Kasumi-1 (cell line): ENCODE data around the gene MOG.

Experiments
- DNase-seq, 2 experiments: peaks; one replicate each; lab custom pipeline; 2025; lab: John Stamatoyannopoulos, UW

The MOG gene

DNA sequence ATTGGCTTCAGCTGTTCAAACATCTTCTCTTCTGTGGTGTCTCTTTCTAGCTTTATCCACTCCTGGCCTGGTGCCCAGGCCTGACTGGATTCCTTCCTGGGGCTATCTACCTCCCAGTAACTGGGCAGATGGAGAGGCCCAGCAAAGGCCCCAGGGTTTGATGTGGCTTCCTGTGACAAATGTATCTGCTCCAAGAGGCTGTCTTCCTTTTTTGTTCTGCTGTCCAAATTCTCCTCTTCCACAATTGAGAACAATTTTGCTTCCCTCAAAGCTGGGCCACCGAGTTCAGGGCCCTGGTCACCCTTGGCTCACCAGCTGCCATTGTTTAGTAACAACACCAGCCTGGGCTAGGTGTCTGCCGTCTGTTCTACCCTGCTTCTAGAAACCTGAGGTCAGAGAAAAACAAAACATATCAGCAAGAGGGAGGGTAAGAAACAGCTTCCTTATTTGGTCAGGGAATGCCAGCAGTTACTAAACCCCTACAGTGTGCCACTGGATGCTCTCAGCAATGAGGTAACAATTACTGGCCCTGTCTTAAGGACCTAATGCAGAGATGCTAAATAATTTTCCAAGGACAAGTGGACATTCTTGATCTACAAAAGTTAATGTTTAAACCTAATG lies 20.2 kb downstream of the MOG start:
- peak; percentile 30 to 31 for DNase-seq

- no peak for DNase-seq
Measured at GRCh38 chr6:29678114-29678513, 21.2 kb downstream of the MOG start.

GRCh38 chr6:29679962-29680361 lies 23.1 kb downstream of the MOG start:
- DNase-seq: no peak

DNA sequence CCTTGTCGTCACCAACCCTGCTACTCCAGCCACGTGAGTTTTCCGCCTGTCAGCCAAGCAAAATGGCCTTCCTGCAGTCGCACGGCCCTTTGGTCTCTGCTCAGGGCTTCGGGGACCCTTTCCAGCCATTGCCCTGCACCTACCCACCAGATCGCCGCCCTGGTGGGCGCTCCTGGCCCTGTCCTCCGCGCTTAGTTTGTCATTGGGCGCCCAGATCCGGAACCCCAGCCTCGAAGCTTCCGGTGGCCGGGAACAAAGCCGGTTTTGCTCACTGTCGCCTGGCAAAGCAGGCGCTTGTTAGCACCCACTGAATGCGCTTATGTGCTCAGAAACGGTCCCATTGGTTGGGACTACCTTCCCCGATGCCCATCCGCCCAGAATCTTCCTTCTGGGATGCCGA lies 23.5 kb downstream of the MOG start:
- no peak for DNase-seq

DNA sequence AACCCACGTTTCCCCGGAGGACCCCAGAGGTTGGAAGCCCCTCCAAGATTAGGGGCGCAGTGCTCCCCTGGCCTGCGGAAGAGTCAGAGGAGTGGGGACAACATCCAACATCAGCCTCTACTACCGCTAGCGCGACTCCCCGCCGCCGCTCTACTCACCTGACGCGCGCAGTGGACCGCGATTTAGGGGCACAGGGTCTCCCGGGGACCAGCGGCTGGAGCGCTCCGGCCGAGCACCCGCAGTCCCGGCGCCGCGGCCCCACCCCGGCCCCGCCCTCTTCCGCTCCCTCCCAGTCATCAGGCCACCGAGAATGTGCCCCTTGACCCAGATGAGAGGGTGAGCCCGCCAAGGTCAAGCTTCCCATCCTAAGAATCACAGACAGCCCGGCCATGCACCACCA lies 24.0 kb downstream of the MOG start, which contains the start of gene ZFP57:
Gene ZFP57, minus strand, starts transcription at position 249 of the 400 bp plus-strand sequence. CDS start 4,149 bp downstream, outside the sequence.
- DNase-seq: no peak

DNA sequence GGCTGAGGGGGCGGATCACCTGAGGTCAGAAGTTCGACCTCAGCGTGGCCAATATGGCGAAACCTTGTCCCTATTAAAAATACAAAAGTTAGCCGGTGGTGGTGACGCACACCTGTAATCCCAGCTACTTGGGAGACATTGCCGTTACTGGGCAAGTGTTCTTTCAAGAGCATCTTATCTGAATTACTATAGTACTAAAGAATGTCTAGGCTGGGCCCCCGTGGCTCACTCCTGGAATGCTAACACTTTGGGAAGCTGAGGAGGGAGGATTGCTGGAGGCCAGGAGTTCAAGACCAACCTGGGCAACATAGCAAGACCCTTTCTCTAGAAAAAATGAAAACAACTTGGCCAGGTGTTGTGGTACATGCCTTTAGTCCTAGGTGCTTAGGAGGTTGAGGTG lies 24.9 kb downstream of the MOG start:
- DNase-seq: no peak

DNA sequence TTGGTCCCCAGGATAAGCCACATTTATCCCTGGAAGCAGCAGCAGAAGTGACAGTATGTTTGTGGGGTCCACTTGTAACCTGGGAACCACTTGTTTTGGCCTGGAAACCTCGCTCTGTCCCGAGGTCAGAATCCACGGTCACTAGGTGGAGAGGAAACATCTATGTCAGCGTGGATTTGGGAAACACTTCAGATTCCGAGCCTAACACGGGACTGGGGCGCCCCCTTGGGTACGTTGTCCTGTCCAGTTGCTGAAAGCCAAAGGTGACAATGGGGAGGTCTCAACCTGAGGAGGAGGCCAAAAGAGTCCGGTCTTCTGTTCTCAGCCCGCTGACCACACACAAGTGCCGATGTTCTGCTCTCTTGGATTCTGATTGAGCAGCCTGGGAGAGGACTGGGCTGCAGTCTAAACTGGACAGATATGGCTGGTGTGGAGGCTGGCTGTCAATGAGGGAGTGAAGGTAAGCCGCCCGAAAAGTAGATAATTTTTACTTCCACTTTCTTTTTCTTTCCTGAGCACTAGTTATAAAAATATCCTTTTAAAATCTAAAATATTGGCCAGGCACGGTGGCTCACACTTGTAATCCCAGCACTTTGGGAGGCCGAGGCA lies 28.9 kb downstream of the MOG start:
- DNase-seq: no peak

DNA sequence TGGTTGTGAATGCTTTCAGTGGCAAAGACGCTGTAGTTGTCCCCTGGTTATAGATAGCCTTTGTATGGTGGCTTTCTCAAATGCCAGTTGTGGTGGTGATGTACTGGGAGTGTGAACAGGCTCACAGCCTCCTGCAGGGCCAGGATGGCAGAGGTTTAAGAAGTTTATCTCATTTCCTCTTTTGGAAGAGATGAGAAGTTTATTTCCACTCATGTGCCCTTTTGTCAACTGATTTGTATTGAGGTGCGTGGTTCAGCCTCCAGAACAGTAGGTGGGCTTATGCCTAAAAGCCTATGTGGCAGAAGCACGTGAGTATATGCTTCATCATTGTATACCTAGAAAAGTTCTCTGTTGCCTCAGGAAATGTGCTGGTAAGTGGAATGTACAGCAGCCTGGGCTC lies 37.7 kb downstream of the MOG start:
- DNase-seq: no peak

- peak; percentile 5 to 9 for DNase-seq
Measured at GRCh38 chr6:29696147-29697125, 39.5 kb downstream of the MOG start.

DNA sequence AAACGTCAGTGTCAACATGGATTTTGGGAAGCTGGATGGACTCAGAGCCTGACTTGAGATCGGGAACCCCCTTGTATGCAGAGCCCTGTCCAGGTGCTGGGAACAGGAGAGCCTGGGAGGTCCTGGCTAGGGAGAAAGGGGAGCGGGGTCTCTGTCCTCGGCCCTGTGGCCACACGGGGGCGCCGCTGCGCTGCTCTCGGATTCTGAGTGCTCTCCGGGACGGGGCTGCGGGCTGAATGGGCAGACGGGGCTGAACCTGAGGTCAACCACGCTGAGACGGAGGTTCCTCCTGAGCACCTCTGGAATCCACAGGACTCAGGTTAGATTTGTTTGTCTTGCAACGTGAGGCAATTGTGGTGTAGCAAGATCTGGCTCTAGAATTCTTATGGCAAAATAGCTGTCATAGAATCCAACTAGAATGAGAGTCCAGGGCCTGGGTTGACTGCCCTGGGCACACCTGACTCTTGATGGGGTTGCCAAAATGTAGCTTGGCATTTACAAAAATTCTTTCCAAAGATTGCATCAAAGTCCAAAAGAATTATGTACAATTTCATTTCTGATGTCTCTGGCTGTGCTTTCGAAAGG lies 45.7 kb downstream of the MOG start:
- DNase-seq: peak; percentile 26 to 49

DNA sequence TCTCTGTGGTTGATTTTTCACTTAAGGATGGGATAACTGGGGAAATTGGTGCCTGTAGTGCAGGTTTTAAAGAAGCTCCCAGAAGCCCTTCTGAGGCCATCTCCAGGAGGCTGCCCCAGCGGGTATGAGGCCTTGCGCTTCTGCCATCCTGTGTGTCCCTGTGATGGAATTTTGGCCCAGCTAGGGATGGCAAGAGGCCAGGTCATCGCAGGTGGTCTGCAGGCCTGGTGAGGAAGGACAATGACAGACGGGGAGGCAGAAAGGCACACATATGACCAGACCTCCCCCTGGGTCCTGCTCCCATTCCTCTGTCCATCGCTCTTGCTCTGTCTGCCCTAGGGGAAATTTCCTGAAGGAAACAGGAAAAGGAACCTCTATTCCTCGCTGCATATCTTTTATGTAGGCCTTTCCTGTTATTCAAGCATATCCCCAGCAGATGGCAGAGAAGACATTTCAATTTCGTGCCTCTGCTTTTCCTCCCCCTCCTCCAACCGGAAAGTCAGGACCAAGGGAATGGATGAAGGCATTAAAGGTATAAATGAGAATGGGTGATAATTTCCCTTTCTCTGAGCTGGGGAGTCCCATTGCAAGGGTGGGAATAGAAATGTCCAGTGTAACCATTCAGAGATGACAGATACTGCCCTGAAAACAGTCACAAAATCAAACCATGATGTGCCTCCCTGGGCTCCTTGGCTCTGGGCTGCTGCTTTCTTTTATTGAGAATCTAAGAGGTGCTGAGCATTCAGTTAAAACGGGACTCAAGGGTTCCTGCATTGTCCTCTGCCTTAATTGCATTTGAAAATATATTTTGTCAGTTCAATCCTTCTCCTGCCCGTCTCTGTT lies 48.7 kb downstream of the MOG start:
- DNase-seq: peak; percentile 49 to 53

DNA sequence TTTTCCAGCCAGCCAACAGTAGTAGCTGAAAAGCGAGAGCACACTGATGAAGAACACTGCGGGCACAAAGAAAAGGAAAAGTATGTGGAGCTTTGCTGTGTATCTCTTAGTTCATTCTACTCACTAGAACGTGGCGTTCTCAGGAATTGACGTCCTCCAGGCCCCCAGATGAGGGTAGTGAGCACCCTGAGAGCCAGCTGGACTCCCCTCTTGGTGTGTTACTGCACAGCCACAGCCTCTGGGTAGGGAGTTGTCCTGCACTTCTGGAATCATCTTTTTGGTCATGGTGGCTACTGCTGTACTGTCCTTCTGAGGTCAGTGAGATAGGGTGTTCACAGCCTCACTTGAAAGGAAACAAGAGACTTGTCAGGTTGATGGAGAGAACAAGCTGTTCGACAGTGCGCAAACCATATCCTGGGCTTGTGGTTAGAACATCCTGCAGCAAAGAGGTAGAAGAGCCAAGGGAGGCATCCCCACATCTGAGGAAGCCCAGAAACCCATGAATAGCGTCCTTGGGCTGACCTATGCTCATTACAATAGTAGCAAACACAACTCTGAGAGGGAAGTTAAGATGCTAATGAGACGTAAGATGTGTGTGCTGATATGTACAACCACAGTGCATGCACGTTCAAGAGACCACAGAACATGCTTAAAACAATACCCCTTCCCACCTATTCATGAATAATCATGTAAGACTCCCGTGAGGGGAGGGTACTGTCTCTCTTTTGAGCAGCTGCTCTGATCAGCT lies 51.7 kb downstream of the MOG start:
- DNase-seq: no peak

GRCh38 chr6:29709188-29709587 lies 52.3 kb downstream of the MOG start:
- DNase-seq: no peak

DNA sequence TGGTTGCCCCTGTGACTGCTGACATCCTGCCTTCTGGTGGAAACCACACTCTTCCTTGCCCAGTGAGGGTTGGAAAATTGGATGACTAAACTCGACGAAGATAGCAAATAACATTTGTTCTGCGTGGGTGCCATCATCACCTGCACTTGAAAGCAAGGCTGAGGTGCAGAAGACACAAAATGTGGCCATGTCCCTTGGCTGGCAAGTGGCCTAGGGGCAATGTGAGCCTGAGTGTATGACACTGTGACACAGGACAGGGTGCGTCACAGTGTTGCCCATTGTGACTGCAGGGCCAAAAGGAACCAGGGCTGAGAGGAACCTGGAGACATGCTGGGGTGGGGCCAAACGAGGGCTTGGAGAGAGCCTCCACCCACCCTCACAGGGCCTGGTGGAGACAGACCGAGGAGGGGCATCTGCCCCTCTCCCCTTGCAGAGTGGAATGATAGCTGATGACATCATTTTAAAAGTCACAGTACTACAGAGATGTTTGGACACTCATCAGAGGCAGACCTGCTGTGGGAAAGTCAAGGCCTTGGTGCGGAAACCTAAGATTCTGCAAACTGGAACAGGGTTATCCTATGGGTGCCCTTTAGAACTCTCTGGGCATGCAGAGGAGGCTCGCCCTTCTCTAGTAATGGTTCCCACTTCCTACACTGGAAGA lies 53.5 kb downstream of the MOG start:
- DNase-seq: no peak

GRCh38 chr6:29720863-29721262 lies 64.0 kb downstream of the MOG start:
- DNase-seq: no peak
